HEK293 (cell line): Measurements from ENCODE around the gene SOHLH2.

Source experiments
- CTCF ChIA-PET: fragments of 350-600 bp; formaldehyde crosslinking; extraction: SDS; loops from one replicate; lab custom pipeline; 2021; ENCODE audit warnings: antibody characterized with exemption; lab: Yijun Ruan, JAX
- POLR2A ChIA-PET: fragments of 300-600 bp; formaldehyde crosslinking; extraction: SDS; loops from one replicate; lab custom pipeline; 2020; ENCODE audit warnings: antibody characterized with exemption, inconsistent platforms; lab: Yijun Ruan, JAX
- H3K27ac ChIP-seq: fragments of 200-500 bp; sonication (Bioruptor generic); 2 replicates; pipeline ENCODE4 v1.5.1; 2014; ENCODE audit warnings: low read depth, low read length, control low read depth, inconsistent platforms; ENCODE audit errors: extremely low read depth
- H3K36me3 ChIP-seq, 2 experiments: fragments of 200-500 bp in 1 of 2; sonication (Bioruptor generic) in 1 of 2; 1 replicate in 1 of 2; 2 replicates in 1 of 2; pipeline ENCODE4 v1.5.1; 2014 to 2017; ENCODE audit warnings: inconsistent platforms in 2 of 2, low read length in 2 of 2; ENCODE audit not compliant: control insufficient read depth in 2 of 2, insufficient read depth in 1 of 2
- H3K4me1 ChIP-seq: fragments of 200-500 bp; sonication (Bioruptor generic); 2 replicates; pipeline ENCODE4 v1.5.1; 2014; ENCODE audit warnings: mild to moderate bottlenecking, low read length, inconsistent platforms; ENCODE audit not compliant: control insufficient read depth, insufficient read depth
- H3K4me3 ChIP-seq: 2 replicates; pipeline ENCODE4 v1.5.1; 2011; ENCODE audit warnings: low read depth, mild to moderate bottlenecking, control low read depth, low read length, moderate library complexity
- H3K9me3 ChIP-seq: fragments of 200-500 bp; sonication (Bioruptor generic); 2 replicates; pipeline ENCODE4 v1.5.1; 2014; ENCODE audit warnings: low read depth, low read length, inconsistent platforms; ENCODE audit not compliant: control insufficient read depth, insufficient read depth
- INSM2 ChIP-seq: fragments of 450-650 bp; formaldehyde crosslinking; IDR thresholded peaks from 2 replicates; pipeline ENCODE4 v1.5.1; 2016; ENCODE audit warnings: missing biosample characterization, missing genetic modification characterization
- KLF17 ChIP-seq: fragments of 450-650 bp; formaldehyde crosslinking; IDR thresholded peaks from 2 replicates; pipeline ENCODE4 v1.5.1; 2016; ENCODE audit warnings: missing biosample characterization, missing genetic modification characterization
- MZF1 ChIP-seq: fragments of 450-650 bp; formaldehyde crosslinking; IDR thresholded peaks from 2 replicates; pipeline ENCODE4 v1.5.1; 2017; ENCODE audit warnings: missing biosample characterization, missing genetic modification characterization, borderline replicate concordance
- REST ChIP-seq: fragments of 450-650 bp; formaldehyde crosslinking; IDR thresholded peaks from 2 replicates; pipeline ENCODE4 v1.5.1; 2016; ENCODE audit warnings: missing biosample characterization, missing genetic modification characterization
- SETDB1 ChIP-seq: IDR thresholded peaks from one replicate; pipeline ENCODE4 v1.6.1; 2017; ENCODE audit warnings: mild to moderate bottlenecking, low read length, moderate library complexity, mixed read lengths; ENCODE audit not compliant: insufficient read length
- ZBTB11 ChIP-seq: fragments of 450-650 bp; formaldehyde crosslinking; conservative IDR thresholded peaks from 2 replicates; pipeline ENCODE4 v1.5.1; 2016; ENCODE audit warnings: low read depth, missing biosample characterization, missing genetic modification characterization
- ZFHX2 ChIP-seq: fragments of 450-650 bp; formaldehyde crosslinking; conservative IDR thresholded peaks from 2 replicates; pipeline ENCODE4 v1.5.1; 2016; ENCODE audit warnings: missing biosample characterization, missing genetic modification characterization
- ZFP37 ChIP-seq: fragments of 450-650 bp; formaldehyde crosslinking; IDR thresholded peaks from 2 replicates; pipeline ENCODE4 v1.5.1; 2016; ENCODE audit warnings: missing biosample characterization, missing genetic modification characterization
- ZFP41 ChIP-seq: fragments of 450-650 bp; formaldehyde crosslinking; IDR thresholded peaks from 2 replicates; pipeline ENCODE4 v1.5.1; 2016; ENCODE audit warnings: missing biosample characterization, missing genetic modification characterization, borderline replicate concordance
- ZNF23 ChIP-seq: fragments of 450-650 bp; formaldehyde crosslinking; IDR thresholded peaks from 2 replicates; pipeline ENCODE4 v1.5.1; 2016; ENCODE audit warnings: missing biosample characterization, missing genetic modification characterization, borderline replicate concordance
- ZNF248 ChIP-seq: fragments of 450-650 bp; formaldehyde crosslinking; IDR thresholded peaks from 2 replicates; pipeline ENCODE4 v1.5.1; 2017; ENCODE audit warnings: missing biosample characterization, missing genetic modification characterization
- ZNF292 ChIP-seq: fragments of 450-650 bp; formaldehyde crosslinking; IDR thresholded peaks from 2 replicates; pipeline ENCODE4 v1.5.1; 2016; ENCODE audit warnings: low read depth, missing biosample characterization, missing genetic modification characterization, borderline replicate concordance
- ZNF426 ChIP-seq: fragments of 450-650 bp; formaldehyde crosslinking; IDR thresholded peaks from 2 replicates; pipeline ENCODE4 v1.5.1; 2017; ENCODE audit warnings: missing biosample characterization, missing genetic modification characterization, mild to moderate bottlenecking, inconsistent platforms, moderate library complexity
- ZNF514 ChIP-seq: fragments of 450-650 bp; formaldehyde crosslinking; IDR thresholded peaks from 2 replicates; pipeline ENCODE4 v1.5.1; 2016; ENCODE audit warnings: missing biosample characterization, missing genetic modification characterization
- ZNF560 ChIP-seq: fragments of 450-650 bp; formaldehyde crosslinking; IDR thresholded peaks from 2 replicates; pipeline ENCODE4 v1.5.1; 2017; ENCODE audit warnings: missing biosample characterization, missing genetic modification characterization, borderline replicate concordance
- ZNF645 ChIP-seq: fragments of 450-650 bp; formaldehyde crosslinking; IDR thresholded peaks from 2 replicates; pipeline ENCODE4; 2016; ENCODE audit warnings: missing biosample characterization, missing genetic modification characterization
- ZNF837 ChIP-seq: fragments of 450-650 bp; formaldehyde crosslinking; IDR thresholded peaks from 2 replicates; pipeline ENCODE4 v1.5.1; 2016; ENCODE audit warnings: missing biosample characterization, missing genetic modification characterization
- ZSCAN16 ChIP-seq: fragments of 450-650 bp; formaldehyde crosslinking; IDR thresholded peaks from 2 replicates; pipeline ENCODE4 v1.5.1; 2016; ENCODE audit warnings: missing biosample characterization, missing genetic modification characterization

Gene SOHLH2

GRCh38 chr13:36133950-36134626, 80.3 kb downstream of the SOHLH2 start:
- ChIA-PET CTCF (interaction anchor here (0.6 kb wide), 1 partner anchor 139 kb away, joined by 3 read pairs; no protein-coding TSS in a partner anchor), POLR2A (no interaction called here)
- H3K4me1 ChIP-seq = 0 out of 2 replicates have a peak, but pooled peaks cover 2% of the 10 kb centered on the region
- no peak overlapping the region for H3K27ac ChIP-seq
- no peaks in the 10 kb centered on the region for H3K36me3 ChIP-seq
- no peaks in the 10 kb centered on the region for H3K9me3 ChIP-seq
- H3K4me3 ChIP-seq = no peak overlapping the region
- TF ChIP-seq REST = no peak
- no peak for TF ChIP-seq ZFHX2 (tag by site-specific recombination)

GRCh38 chr13:36132376-36132775, 82.0 kb downstream of the SOHLH2 start:
- POLR2A ChIA-PET = no interaction called here

GRCh38 chr13:36131931-36132297, 82.4 kb downstream of the SOHLH2 start:
- Histone ChIP-seq H3K4me1 (0 out of 2 replicates have a peak, but pooled peaks cover 2% of the 10 kb centered on the region), H3K27ac (no peak overlapping the region), H3K4me3 (no peak overlapping the region), H3K36me3 (no peaks in the 10 kb centered on the region), H3K9me3 (no peaks in the 10 kb centered on the region)
- CTCF ChIA-PET = interaction anchor here (0.6 kb wide), 1 partner anchor 319 kb away, joined by 8 read pairs; no protein-coding TSS in a partner anchor
- POLR2A ChIA-PET = no interaction called here
- TF ChIP-seq ZNF23 (no peak), MZF1 (no peak), ZNF248 (tag by site-specific recombination) (no peak), ZFHX2 (tag by site-specific recombination) (no peak), ZBTB11 (tag by site-specific recombination) (no peak), ZNF560 (tag by site-specific recombination) (no peak), ZNF292 (tag by site-specific recombination) (no peak), ZNF645 (tag by site-specific recombination) (no peak), ZNF514 (tag by site-specific recombination) (no peak), INSM2 (tag by site-specific recombination) (no peak), ZFP41 (tag by site-specific recombination) (no peak), ZFP37 (no peak), KLF17 (tag by site-specific recombination) (no peak), ZNF426 (no peak), ZNF837 (tag by site-specific recombination) (no peak), SETDB1 (no peak)

More at GRCh38 chr13:36132376-36132775, 82.0 kb downstream of the SOHLH2 start:
- H3K36me3 ChIP-seq = no peaks in the 10 kb centered on the region
- TF ChIP-seq ZSCAN16 (no peak), ZFP37 (no peak)
- TF ChIP-seq, all 188 proteins: peak for 0
- Histone ChIP-seq H3K9me3 (no peaks in the 10 kb centered on the region), H3K4me1 (0 out of 2 replicates have a peak, but pooled peaks cover 2% of the 10 kb centered on the region), H3K4me3 (no peak overlapping the region), H3K27ac (no peak overlapping the region)
- CTCF ChIA-PET = interaction anchor here (0.6 to 0.9 kb wide), 3 partner anchors 143 to 319 kb away, joined by 3 to 8 read pairs (median 4); no protein-coding TSS in a partner anchor
